ENCODE results near the gene GALNT17. TPM values are rescaled to one million over a fixed set of nuclear protein-coding genes. Genes with fewer than 3 reads are reported as not detected.

The GALNT17 gene
- total RNA-seq, 1 experiment from 2014 or later = not detected

- Histone ChIP-seq H3K79me2 (ENCODE audit: low read depth) (no peaks in the 10 kb centered on the region), H3K4me2 (no peak overlapping the region), H3K4me1 (replicated peaks; ENCODE audit: insufficient read depth) (no peaks in the 10 kb centered on the region), H3K4me3 (no peak overlapping the region), H3K9me2 (ENCODE audit: insufficient read depth) (no peaks in the 10 kb centered on the region), H3K27me3 (ENCODE audit: insufficient read depth, low read depth) (peaks cover 81% of the 10 kb centered on the region), H2AFZ (no peak overlapping the region), H3K9me3 (ENCODE audit: insufficient read depth, low read depth) (no peaks in the 10 kb centered on the region), H4K20me1 (ENCODE audit: insufficient read depth) (no peaks in the 10 kb centered on the region), H3K36me3 (ENCODE audit: low read depth) (no peaks in the 10 kb centered on the region), H3F3A (ENCODE audit: insufficient read depth, low read depth) (no peaks in the 10 kb centered on the region), H3K27ac (no peak overlapping the region)
- BruUV-seq (replicated peaks) = no TSS peak
- ChIA-PET CTCF (no interaction called here), POLR2A (ENCODE audit: unreplicated experiment) (no interaction called here)
- no peak for DNase-seq
- intact Hi-C loops (cut with micrococcal nuclease; ENCODE audit: unreplicated experiment) = no loop called here
- TF ChIP-seq CTCF (conservative IDR thresholded peaks at IDR 0.05) (no peak), EZH2 (IDR thresholded peaks at IDR 0.05; ENCODE audit: low read depth) (no peak)
These were observed 232.6 kb downstream of the GALNT17 start for GRCh38 chr7:71364551-71364950.

- Histone ChIP-seq H3K27ac (no peak overlapping the region), H2AFZ (no peak overlapping the region), H3K9me2 (ENCODE audit: insufficient read depth) (no peaks in the 10 kb centered on the region), H3K27me3 (ENCODE audit: insufficient read depth, low read depth) (peaks cover 18% of the 10 kb centered on the region; the same call in 1 of the 2 replicates), H3K4me2 (no peak overlapping the region), H3K4me3 (no peak overlapping the region), H3K9me3 (ENCODE audit: insufficient read depth, low read depth) (no peaks in the 10 kb centered on the region), H3K4me1 (replicated peaks; ENCODE audit: insufficient read depth) (no peaks in the 10 kb centered on the region), H3F3A (ENCODE audit: insufficient read depth, low read depth) (no peaks in the 10 kb centered on the region), H3K36me3 (ENCODE audit: low read depth) (no peaks in the 10 kb centered on the region), H3K79me2 (ENCODE audit: low read depth) (no peaks in the 10 kb centered on the region), H4K20me1 (ENCODE audit: insufficient read depth) (no peaks in the 10 kb centered on the region)
- TF ChIP-seq CTCF (conservative IDR thresholded peaks at IDR 0.05) (no peak), EZH2 (IDR thresholded peaks at IDR 0.05; ENCODE audit: low read depth) (no peak)
- no TSS peak for BruUV-seq (replicated peaks)
- intact Hi-C loops (cut with micrococcal nuclease; ENCODE audit: unreplicated experiment) = no loop called here
- ChIA-PET POLR2A (ENCODE audit: unreplicated experiment) (no interaction called here), CTCF (no interaction called here)
- no peak for DNase-seq
These were observed 241.0 kb downstream of the GALNT17 start for GRCh38 chr7:71372991-71373390.

GRCh38 chr7:71377062-71377461 lies 245.1 kb downstream of the GALNT17 start:
- POLR2A ChIA-PET (ENCODE audit: unreplicated experiment) = no interaction called here
- intact Hi-C loops (cut with micrococcal nuclease; ENCODE audit: unreplicated experiment) = no loop called here
- no TSS peak for BruUV-seq (replicated peaks)

More at GRCh38 chr7:71377062-71377461, 245.1 kb downstream of the GALNT17 start:
- H3K4me1 ChIP-seq (replicated peaks; ENCODE audit: insufficient read depth) = no peaks in the 10 kb centered on the region
- H3F3A ChIP-seq (ENCODE audit: insufficient read depth, low read depth) = no peaks in the 10 kb centered on the region
- no peaks in the 10 kb centered on the region for H4K20me1 ChIP-seq (ENCODE audit: insufficient read depth)
- CTCF ChIA-PET = no interaction called here
- no peaks in the 10 kb centered on the region for H3K9me3 ChIP-seq (ENCODE audit: insufficient read depth, low read depth)
- DNase-seq = no peak
- no peaks in the 10 kb centered on the region for H3K36me3 ChIP-seq (ENCODE audit: low read depth)
- H3K27me3 ChIP-seq (ENCODE audit: insufficient read depth, low read depth) = no peaks in the 10 kb centered on the region
- H3K27ac ChIP-seq = no peak overlapping the region
- TF ChIP-seq EZH2 (IDR thresholded peaks at IDR 0.05; ENCODE audit: low read depth) (no peak), CTCF (conservative IDR thresholded peaks at IDR 0.05) (no peak)
- H3K4me3 ChIP-seq = no peak overlapping the region
- no peaks in the 10 kb centered on the region for H3K79me2 ChIP-seq (ENCODE audit: low read depth)
- H3K9me2 ChIP-seq (ENCODE audit: insufficient read depth) = no peaks in the 10 kb centered on the region
- no peak overlapping the region for H3K4me2 ChIP-seq
- no peak overlapping the region for H2AFZ ChIP-seq
